Measurements from ENCODE around the gene KCTD16.

Gene KCTD16

GRCh38 chr5:144133050-144133633 is 37.5 kb upstream of the KCTD16 start (continued):
- no peak for TF ChIP-seq ZNF184 (tag by site-specific recombination; IDR thresholded peaks at IDR 0.05)

- TF ChIP-seq EGR2 (tag by site-specific recombination; IDR thresholded peaks at IDR 0.05; ENCODE audit: low read depth) = no peak
- TF ChIP-seq ZNF2 (tag by site-specific recombination; IDR thresholded peaks at IDR 0.05) = no peak
- no peak for TF ChIP-seq ZNF214 (tag by site-specific recombination; IDR thresholded peaks at IDR 0.05; ENCODE audit: borderline replicate concordance)
- TF ChIP-seq HOXC10 (CRISPR knock-in tag; IDR thresholded peaks at IDR 0.05) = no peak
- no peak for TF ChIP-seq ZSCAN23 (tag by site-specific recombination; IDR thresholded peaks at IDR 0.05)
- no peak for TF ChIP-seq ZNF600 (tag by site-specific recombination; IDR thresholded peaks at IDR 0.05)
- POLR2A ChIA-PET = no interaction called here
- H3K27ac ChIP-seq (ENCODE audit: extremely low read depth, low read depth, low read length) = no peak overlapping the region
- no peaks in the 10 kb centered on the region for H3K9me3 ChIP-seq (ENCODE audit: control insufficient read depth, insufficient read depth, low read depth, low read length)
- no peaks in the 10 kb centered on the region for H3K4me1 ChIP-seq (ENCODE audit: control insufficient read depth, insufficient read depth, low read length)
- H3K4me3 ChIP-seq (ENCODE audit: low read depth, low read length) = no peak overlapping the region
- CTCF ChIA-PET = interaction anchor here (2.9 kb wide), 1 partner anchor 8 kb away, joined by 13 read pairs; no protein-coding TSS in a partner anchor
- H3K36me3 ChIP-seq (ENCODE audit: control insufficient read depth in 2 of 2, insufficient read depth in 1 of 2, low read length in 2 of 2) = no peaks in the 10 kb centered on the region
These were observed 36.4 kb upstream of the KCTD16 start for GRCh38 chr5:144134194-144134826.

- TF ChIP-seq ZBTB8A (tag by site-specific recombination; IDR thresholded peaks at IDR 0.05) (no peak), ZXDB (tag by site-specific recombination; IDR thresholded peaks at IDR 0.05) (no peak), ZNF777 (tag by site-specific recombination; IDR thresholded peaks at IDR 0.05; ENCODE audit: borderline replicate concordance) (no peak), ZNF398 (tag by site-specific recombination; IDR thresholded peaks at IDR 0.05) (no peak), ZBTB17 (tag by site-specific recombination; IDR thresholded peaks at IDR 0.05) (no peak), ZNF501 (tag by site-specific recombination; IDR thresholded peaks at IDR 0.05) (no peak), ZNF529 (tag by site-specific recombination; IDR thresholded peaks at IDR 0.05; ENCODE audit: insufficient replicate concordance) (no peak), ZNF514 (tag by site-specific recombination; IDR thresholded peaks at IDR 0.05) (no peak), ZNF624 (tag by site-specific recombination; IDR thresholded peaks at IDR 0.05) (no peak), ZNF830 (tag by site-specific recombination; IDR thresholded peaks at IDR 0.05; ENCODE audit: low read depth) (no peak), ZBTB11 (tag by site-specific recombination; conservative IDR thresholded peaks at IDR 0.05; ENCODE audit: low read depth) (no peak), ZNF423 (tag by site-specific recombination; IDR thresholded peaks at IDR 0.05) (no peak), ZNF600 (tag by site-specific recombination; IDR thresholded peaks at IDR 0.05) (no peak), ZNF354C (tag by site-specific recombination; IDR thresholded peaks at IDR 0.05; ENCODE audit: borderline replicate concordance, low read depth) (no peak), ZNF133 (tag by site-specific recombination; IDR thresholded peaks at IDR 0.05) (no peak)
- H3K4me3 ChIP-seq (ENCODE audit: low read depth, low read length) = no peak overlapping the region
- CTCF ChIA-PET = no interaction called here
- no peaks in the 10 kb centered on the region for H3K4me1 ChIP-seq (ENCODE audit: control insufficient read depth, insufficient read depth, low read length)
- no peak overlapping the region for H3K27ac ChIP-seq (ENCODE audit: extremely low read depth, low read depth, low read length)
- H3K36me3 ChIP-seq (ENCODE audit: control insufficient read depth in 2 of 2, insufficient read depth in 1 of 2, low read length in 2 of 2) = no peaks in the 10 kb centered on the region
- no peaks in the 10 kb centered on the region for H3K9me3 ChIP-seq (ENCODE audit: control insufficient read depth, insufficient read depth, low read depth, low read length)
- POLR2A ChIA-PET = no interaction called here
These were observed 35.4 kb upstream of the KCTD16 start for GRCh38 chr5:144135113-144135762.
